CD14-positive monocyte (primary cell): ENCODE data around the gene ZNF432. TPM values are rescaled to one million over a fixed set of nuclear protein-coding genes. Genes with fewer than 3 reads are reported as not detected.

Source experiments
- DNase-seq, 3 donors: peaks; one replicate each; pipeline ENCODE4 v3.0.0-alpha.2; 2011 to 2022
- H2AFZ ChIP-seq: 2 replicates; pipeline ENCODE4 v1.6.0; 2012; ENCODE audit warnings: mild to moderate bottlenecking, low read depth, low read length, inconsistent platforms; ENCODE audit not compliant: insufficient read depth, poor library complexity, severe bottlenecking
- H3K27ac ChIP-seq, 2 donors: 1 replicate in 1 of 2; 2 replicates in 1 of 2; pipeline ENCODE4 v1.5.1; 2012 to 2013; ENCODE audit warnings: low read length in 2 of 2, control low read depth in 1 of 2, inconsistent platforms in 1 of 2, low read depth in 1 of 2, mild to moderate bottlenecking in 1 of 2
- H3K27me3 ChIP-seq, 2 donors: one replicate each; pipeline versions ENCODE4 v1.6.0 to v1.6.1; 2011 to 2013; ENCODE audit warnings: low read length in 2 of 2; ENCODE audit not compliant: control insufficient read depth in 2 of 2, insufficient read depth in 2 of 2
- H3K36me3 ChIP-seq, 2 donors: replicated peaks in 1 of 2; 1 replicate in 1 of 2; 2 replicates in 1 of 2; pipeline versions ENCODE4 v1.5.1 to v1.6.1; 2012 to 2013; ENCODE audit warnings: low read length in 2 of 2, control low read depth in 1 of 2, inconsistent platforms in 1 of 2, mild to moderate bottlenecking in 1 of 2; ENCODE audit not compliant: insufficient read depth in 2 of 2, control insufficient read depth in 1 of 2
- H3K4me1 ChIP-seq, 2 donors: 1 replicate in 1 of 2; 2 replicates in 1 of 2; pipeline versions ENCODE4 v1.5.1 to v1.6.1; 2012 to 2013; ENCODE audit warnings: low read length in 2 of 2, control low read depth in 1 of 2, inconsistent platforms in 1 of 2, mild to moderate bottlenecking in 1 of 2, moderate library complexity in 1 of 2; ENCODE audit not compliant: insufficient read depth in 2 of 2, control insufficient read depth in 1 of 2
- H3K4me2 ChIP-seq: replicated peaks from 2 replicates; pipeline ENCODE3; 2012; ENCODE audit warnings: low read length, moderate library complexity, mild to moderate bottlenecking; ENCODE audit not compliant: poor library complexity, severe bottlenecking; ENCODE audit errors: extremely low read depth
- H3K4me3 ChIP-seq, 3 experiments: fragments of 200-600 bp in 1 of 3; sonication (generic) in 1 of 3; replicated peaks in 1 of 3; 1 replicate in 2 of 3; 2 replicates in 1 of 3; pipeline ENCODE4 v1.5.1; 2011 to 2013; ENCODE audit warnings: low read length in 3 of 3, mild to moderate bottlenecking in 3 of 3, control low read depth in 2 of 3, low read depth in 2 of 3, inconsistent platforms in 1 of 3, moderate library complexity in 1 of 3
- H3K79me2 ChIP-seq: 2 replicates; pipeline ENCODE4 v1.6.0; 2012; ENCODE audit warnings: mild to moderate bottlenecking, control low read depth, inconsistent platforms, low read length, moderate library complexity; ENCODE audit not compliant: insufficient read depth
- H3K9ac ChIP-seq: 2 replicates; pipeline ENCODE4 v1.6.0; 2017; ENCODE audit warnings: low read length, mild to moderate bottlenecking; ENCODE audit not compliant: insufficient read depth, poor library complexity, severe bottlenecking
- H3K9me3 ChIP-seq, 2 donors: replicated peaks in 1 of 2; 1 replicate in 1 of 2; 2 replicates in 1 of 2; pipeline versions ENCODE4 v1.5.1 to v1.6.1; 2012 to 2013; ENCODE audit warnings: low read length in 2 of 2, control low read depth in 1 of 2; ENCODE audit not compliant: control insufficient read depth in 1 of 2, insufficient read depth in 1 of 2
- H4K20me1 ChIP-seq: 2 replicates; pipeline ENCODE4 v1.6.0; 2012; ENCODE audit warnings: mild to moderate bottlenecking, low read length, control low read depth, moderate library complexity; ENCODE audit not compliant: insufficient read depth
- H3K27ac Mint-ChIP-seq, 7 donors: one replicate each; pipeline ENCODE4 v1.8.0; 2020; ENCODE audit warnings: mild to moderate bottlenecking in 7 of 7, mixed read lengths in 7 of 7, moderate library complexity in 6 of 7, inconsistent platforms in 2 of 7
- H3K27me3 Mint-ChIP-seq, 3 donors: one replicate each; pipeline ENCODE4 v1.8.0; 2021 to 2022; ENCODE audit warnings: low read depth in 3 of 3, mild to moderate bottlenecking in 3 of 3, mixed read lengths in 3 of 3, moderate library complexity in 3 of 3, inconsistent platforms in 1 of 3
- H3K36me3 Mint-ChIP-seq, 2 donors: one replicate each; pipeline ENCODE4 v1.8.0; 2020; ENCODE audit warnings: mixed read lengths in 2 of 2, inconsistent platforms in 1 of 2, mild to moderate bottlenecking in 1 of 2
- H3K4me1 Mint-ChIP-seq: one replicate; pipeline ENCODE4 v1.8.0; 2020; ENCODE audit warnings: mild to moderate bottlenecking, mixed read lengths
- H3K4me3 Mint-ChIP-seq, 2 donors: one replicate each; pipeline ENCODE4 v1.8.0; 2020; ENCODE audit warnings: mild to moderate bottlenecking in 2 of 2, mixed read lengths in 2 of 2, moderate library complexity in 1 of 2
- H3K9me3 Mint-ChIP-seq, 7 donors: one replicate each; pipeline ENCODE4 v1.8.0; 2020 to 2022; ENCODE audit warnings: mixed read lengths in 7 of 7, mild to moderate bottlenecking in 6 of 7, moderate library complexity in 6 of 7, inconsistent platforms in 2 of 7
- CTCF ChIP-seq: fragments of 200-600 bp; IDR thresholded peaks from one replicate; pipeline ENCODE4 v1.8.0; 2022; ENCODE audit warnings: antibody characterized with exemption, mild to moderate bottlenecking
- WGBS: methylation state at CpG from one replicate; pipeline ENCODE4 v1.1.5; 2013; ENCODE audit warnings: missing lambda C conversion rate; ENCODE audit not compliant: insufficient coverage; 5-methylcytosine and 5-hydroxymethylcytosine counted together
- intact Hi-C, 2 donors: fragments of 100-400 bp; cut with micrococcal nuclease; formaldehyde crosslinking; loops; one replicate each; pipeline versions ENCODE4 v1.15.0 to v1.15.1; 2023
- polyA plus RNA-seq, 3 donors: library from polyadenylated mRNA; depleted of rRNA in 1 of 3; unstranded in 2 of 3; stranded (reverse) in 1 of 3; fragments of 300-500 nt in 2 of 3; fragments of >200 nt in 1 of 3; fragmentation: Illumina TruSeq in 2 of 3; gene quantifications; 1 replicate in 2 of 3; 2 replicates in 1 of 3; pipeline ENCODE4 v1.2.3, GENCODE V29; 2012 to 2021

ZNF432 gene
- polyA plus RNA-seq, 3 donors: 1.1 to 3.0 (median 1.2) TPM

GRCh38 chr19:52039169-52039568 lies 9.5 kb downstream of the ZNF432 start:
- peak overlapping the region in 1 of 3 experiments; percentile 1 for H3K4me3 ChIP-seq
- no peak overlapping the region for H3K4me3 Mint-ChIP-seq
- peaks cover 52 to 90% (median 82%) of the 10 kb centered on the region in 7 donors for H3K9me3 Mint-ChIP-seq
- peaks cover 52 to 93% of the 10 kb centered on the region in 2 donors for H3K9me3 ChIP-seq
- H3K27me3 ChIP-seq: no peaks in the 10 kb centered on the region
- DNase-seq: no peak
- no peak overlapping the region for H3K4me2 ChIP-seq
- H3K27me3 Mint-ChIP-seq: no peaks in the 10 kb centered on the region
- H3K79me2 ChIP-seq: no peaks in the 10 kb centered on the region
- H3K9ac ChIP-seq: no peak overlapping the region
- H2AFZ ChIP-seq: no peak overlapping the region
- no peaks in the 10 kb centered on the region for H3K4me1 Mint-ChIP-seq
- TF ChIP-seq CTCF: no peak
- no peak overlapping the region for H3K27ac Mint-ChIP-seq
- peaks cover 70 to 95% of the 10 kb centered on the region in 2 donors for H3K36me3 ChIP-seq
- peaks cover 86% of the 10 kb centered on the region in 2 donors for H3K36me3 Mint-ChIP-seq
- H3K4me1 ChIP-seq: no peaks in the 10 kb centered on the region
- intact Hi-C loops: loop anchor here in 1 of 2 donors (5.0 kb wide), 1 partner anchor 37 kb away; no protein-coding TSS in a partner anchor
- H4K20me1 ChIP-seq: no peaks in the 10 kb centered on the region
- H3K27ac ChIP-seq: no peak overlapping the region
- WGBS: 100% methylated on average over 1 of the region's 4 CpGs

DNA sequence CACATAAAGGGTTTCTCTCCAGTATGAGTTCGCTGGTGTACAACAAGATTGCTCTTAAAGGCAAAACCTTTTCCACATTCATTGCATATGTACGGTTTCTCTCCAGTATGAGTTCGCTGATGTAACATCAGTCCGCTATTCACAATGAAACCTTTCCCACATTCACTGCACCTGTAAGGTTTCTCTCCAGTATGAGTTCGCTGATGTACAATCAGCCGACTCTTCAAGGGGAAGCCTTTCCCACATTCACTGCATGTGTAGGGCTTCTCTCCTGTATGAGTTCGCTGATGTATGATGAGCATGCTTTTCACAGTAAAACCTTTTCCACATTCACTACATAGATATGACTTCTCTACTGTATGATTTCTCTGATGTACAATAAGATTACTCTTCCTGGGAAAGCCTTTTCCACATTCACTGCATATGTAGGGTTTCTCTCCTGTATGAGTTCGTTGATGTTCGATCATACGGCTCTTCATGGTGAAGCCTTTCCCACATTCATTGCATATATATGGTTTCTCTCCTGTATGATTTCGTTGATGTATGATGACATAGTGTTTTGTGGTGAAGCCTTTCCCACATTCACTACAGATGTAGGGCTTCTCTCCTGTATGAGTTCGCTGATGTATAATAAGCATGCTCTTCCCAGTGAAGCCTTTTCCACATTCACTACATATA lies 14.4 kb downstream of the ZNF432 start:
- H3K27me3 Mint-ChIP-seq: no peaks in the 10 kb centered on the region
- Histone ChIP-seq H3K9ac (no peak overlapping the region), H3K4me2 (no peak overlapping the region), H4K20me1 (no peaks in the 10 kb centered on the region), H3K4me3 (peak overlapping the region in 1 of 3 experiments; percentile 40), H3K4me1 (peaks cover 0 to under 1% of the 10 kb centered on the region in 2 donors), H3K36me3 (peaks cover 43 to 62% of the 10 kb centered on the region in 2 donors), H3K27me3 (no peaks in the 10 kb centered on the region), H3K79me2 (no peaks in the 10 kb centered on the region), H3K9me3 (peaks cover 52 to 98% of the 10 kb centered on the region in 2 donors), H3K27ac (no peak overlapping the region), H2AFZ (no peak overlapping the region)
- H3K27ac Mint-ChIP-seq: no peak overlapping the region
- intact Hi-C loops: no loop called here
- peaks cover 44 to 96% (median 91%) of the 10 kb centered on the region in 7 donors for H3K9me3 Mint-ChIP-seq
- WGBS: 100% methylated on average over 3 of the region's 12 CpGs
- no peak overlapping the region for H3K4me3 Mint-ChIP-seq
- H3K36me3 Mint-ChIP-seq: peaks cover 50 to 56% of the 10 kb centered on the region in 2 donors
- H3K4me1 Mint-ChIP-seq: peaks cover 2% of the 10 kb centered on the region
- no peak for TF ChIP-seq CTCF
- DNase-seq: no peak
